Glutamatergic neuron (in vitro differentiated cells): ENCODE results near the gene STBD1. TPM values are rescaled to one million over a fixed set of nuclear protein-coding genes. Genes with fewer than 3 reads are reported as not detected.
"Not testable (repeated sequence)": the region's sequence is repeated elsewhere in the genome, so short reads cannot be mapped to it uniquely, and the experiment has no call there.

Experiments
- DNase-seq: peaks from one replicate; pipeline ENCODE4 v3.0.0; 2022
- H3K27ac Mint-ChIP-seq: one replicate; pipeline ENCODE4 v1.8.0; 2020; ENCODE audit warnings: mild to moderate bottlenecking, mixed read lengths, inconsistent platforms; ENCODE audit not compliant: unreplicated experiment
- H3K27me3 Mint-ChIP-seq: one replicate; pipeline ENCODE4 v1.8.0; 2020; ENCODE audit warnings: mild to moderate bottlenecking, moderate library complexity, mixed read lengths, inconsistent platforms; ENCODE audit not compliant: unreplicated experiment
- H3K36me3 Mint-ChIP-seq: one replicate; pipeline ENCODE4 v1.8.0; 2020; ENCODE audit warnings: mild to moderate bottlenecking, mixed read lengths, inconsistent platforms; ENCODE audit not compliant: unreplicated experiment
- H3K4me1 Mint-ChIP-seq: one replicate; pipeline ENCODE4 v1.8.0; 2020; ENCODE audit warnings: mild to moderate bottlenecking, low read depth, mixed read lengths, inconsistent platforms; ENCODE audit not compliant: unreplicated experiment
- H3K4me3 Mint-ChIP-seq: one replicate; pipeline ENCODE4 v1.8.0; 2020; ENCODE audit warnings: mild to moderate bottlenecking, mixed read lengths, inconsistent platforms; ENCODE audit not compliant: unreplicated experiment
- H3K9me3 Mint-ChIP-seq: one replicate; pipeline ENCODE4 v1.8.0; 2020; ENCODE audit warnings: mild to moderate bottlenecking, moderate library complexity, mixed read lengths, inconsistent platforms; ENCODE audit not compliant: unreplicated experiment
- total RNA-seq: library from RNA; stranded (reverse); fragmentation: NEBNext Ultra II Directional; extraction: Animal tissue kit (Norgen Biotek cat#: 25700); gene quantifications from one replicate; pipeline ENCODE4 v1.2.1, GENCODE V29; 2021; ENCODE audit not compliant: unreplicated experiment
- TF ChIP-seq, protein P1 (sequence below): fragments of 200-600 bp; sonication (generic); IDR thresholded peaks from one replicate; pipeline ENCODE4 v1.5.0; 2021; ENCODE audit not compliant: partially characterized antibody, unreplicated experiment

STBD1 gene
- total RNA-seq, 1 donor from 2014 or later = 15.9 TPM

DNA sequence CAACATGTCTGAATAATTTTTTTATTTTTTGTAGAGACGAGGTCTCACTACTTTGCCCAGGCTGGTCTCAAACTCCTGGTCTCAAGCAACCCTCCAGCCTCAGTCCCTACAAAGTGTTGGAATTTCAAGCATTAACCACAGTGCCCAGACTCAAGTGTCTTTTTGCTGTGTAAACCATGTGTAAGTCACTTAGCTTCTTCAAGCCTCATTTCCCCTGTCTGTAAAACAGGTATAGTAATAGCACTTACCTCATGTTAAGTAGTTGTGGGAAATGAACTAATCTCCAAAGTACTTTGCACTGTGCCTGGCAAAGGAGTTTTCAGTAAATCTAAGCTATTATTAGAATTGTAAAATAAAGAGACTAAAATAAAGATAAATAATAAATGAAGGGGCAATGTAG, 35.7 kb downstream of the STBD1 start:
- Mint-ChIP-seq H3K27ac (no peak overlapping the region), H3K36me3 (no peaks in the 10 kb centered on the region), H3K4me3 (no peak overlapping the region), H3K9me3 (no peaks in the 10 kb centered on the region), H3K27me3 (no peaks in the 10 kb centered on the region), H3K4me1 (no peaks in the 10 kb centered on the region)
- TF ChIP-seq, protein P1, sequence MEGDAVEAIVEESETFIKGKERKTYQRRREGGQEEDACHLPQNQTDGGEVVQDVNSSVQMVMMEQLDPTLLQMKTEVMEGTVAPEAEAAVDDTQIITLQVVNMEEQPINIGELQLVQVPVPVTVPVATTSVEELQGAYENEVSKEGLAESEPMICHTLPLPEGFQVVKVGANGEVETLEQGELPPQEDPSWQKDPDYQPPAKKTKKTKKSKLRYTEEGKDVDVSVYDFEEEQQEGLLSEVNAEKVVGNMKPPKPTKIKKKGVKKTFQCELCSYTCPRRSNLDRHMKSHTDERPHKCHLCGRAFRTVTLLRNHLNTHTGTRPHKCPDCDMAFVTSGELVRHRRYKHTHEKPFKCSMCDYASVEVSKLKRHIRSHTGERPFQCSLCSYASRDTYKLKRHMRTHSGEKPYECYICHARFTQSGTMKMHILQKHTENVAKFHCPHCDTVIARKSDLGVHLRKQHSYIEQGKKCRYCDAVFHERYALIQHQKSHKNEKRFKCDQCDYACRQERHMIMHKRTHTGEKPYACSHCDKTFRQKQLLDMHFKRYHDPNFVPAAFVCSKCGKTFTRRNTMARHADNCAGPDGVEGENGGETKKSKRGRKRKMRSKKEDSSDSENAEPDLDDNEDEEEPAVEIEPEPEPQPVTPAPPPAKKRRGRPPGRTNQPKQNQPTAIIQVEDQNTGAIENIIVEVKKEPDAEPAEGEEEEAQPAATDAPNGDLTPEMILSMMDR = no peak
- no peak for DNase-seq

DNA sequence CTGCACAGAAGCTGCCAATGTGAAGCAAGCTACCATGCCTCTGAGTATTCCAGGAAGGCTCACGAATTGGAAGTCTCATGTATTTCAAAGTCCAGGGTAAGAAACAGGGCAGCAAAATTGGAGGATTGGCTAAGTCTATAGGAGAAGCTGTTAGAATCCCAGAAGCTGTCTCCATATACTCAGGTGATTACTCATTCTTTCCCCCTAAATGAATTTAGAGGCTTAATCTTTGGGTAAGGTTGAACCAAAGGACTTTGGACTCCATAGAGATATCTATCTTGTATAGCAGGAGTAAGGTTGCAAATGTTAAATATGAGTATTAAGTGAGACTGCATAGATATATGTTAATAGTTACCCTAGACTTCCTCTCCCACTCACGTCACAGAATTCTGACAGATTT, 36.3 kb downstream of the STBD1 start:
- Mint-ChIP-seq H3K36me3 (peaks cover 4% of the 10 kb centered on the region), H3K4me1 (no peaks in the 10 kb centered on the region), H3K9me3 (no peaks in the 10 kb centered on the region), H3K27me3 (peaks cover 2% of the 10 kb centered on the region), H3K4me3 (no peak overlapping the region), H3K27ac (no peak overlapping the region)
- DNase-seq = no peak
- TF ChIP-seq, protein P1 = no peak

DNA sequence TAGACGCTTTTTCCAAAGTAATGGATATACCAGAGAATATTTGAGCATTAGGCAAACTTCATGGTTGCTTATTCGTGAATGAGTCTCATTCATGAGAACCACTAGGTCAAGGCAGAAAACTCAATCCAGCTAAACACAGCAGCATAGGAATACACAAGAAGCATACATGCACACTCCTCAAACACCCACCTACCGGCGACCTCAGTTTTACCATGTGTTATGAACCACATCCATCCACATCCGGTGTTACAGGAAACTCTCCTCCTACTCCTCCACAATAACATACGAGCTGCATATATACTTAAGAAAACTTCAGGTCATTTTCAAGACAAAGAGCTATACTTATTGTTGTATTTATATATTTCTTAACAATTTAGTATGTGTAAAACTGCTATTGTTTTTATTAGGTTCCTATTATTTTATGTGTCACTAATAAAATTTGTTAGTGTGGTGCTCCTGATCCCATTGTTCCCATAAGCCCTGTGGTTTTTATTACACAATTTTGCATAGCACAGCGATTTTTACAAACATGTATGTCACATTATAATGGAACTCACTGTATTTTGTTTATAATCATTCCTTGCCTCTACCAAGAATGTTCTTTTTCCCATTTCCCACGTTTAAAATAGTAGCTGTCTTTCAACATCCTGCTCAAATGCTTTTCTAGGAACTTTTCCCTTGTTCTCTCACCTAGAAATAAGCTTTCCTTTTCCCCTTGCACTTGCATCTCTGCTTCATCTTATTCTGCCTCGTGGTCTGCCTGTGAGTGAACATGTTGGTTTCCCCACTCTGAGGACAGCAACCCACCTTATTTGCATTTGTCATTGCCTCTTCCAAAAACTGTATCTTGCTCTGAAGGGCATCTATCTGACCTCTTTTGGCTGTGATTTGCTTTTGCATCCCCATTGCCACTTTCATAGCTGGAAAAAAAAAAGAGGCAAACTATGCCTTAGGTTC, 48.3 kb downstream of the STBD1 start:
- no peak overlapping the region for H3K27ac Mint-ChIP-seq
- TF ChIP-seq, protein P1 = no peak

DNA sequence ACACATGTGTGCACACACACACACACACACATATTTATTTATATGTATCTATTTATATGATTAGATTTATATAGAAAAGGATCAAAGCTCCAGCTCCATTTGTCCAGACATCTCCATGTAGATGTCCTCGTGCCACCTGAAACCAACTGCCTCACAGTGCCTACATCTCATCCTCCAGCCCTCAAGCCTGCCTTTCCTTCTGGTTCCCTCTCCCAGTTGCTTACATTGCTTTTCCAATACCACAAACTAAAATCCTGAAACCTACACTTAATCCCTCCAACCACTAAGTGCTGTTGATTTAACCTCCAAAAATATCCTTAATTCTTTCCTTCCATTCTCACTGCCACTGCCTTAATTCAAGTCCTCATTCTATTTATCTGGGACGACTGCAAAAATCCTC, 51.4 kb downstream of the STBD1 start:
- TF ChIP-seq, protein P1 = no peak
- Mint-ChIP-seq H3K36me3 (peaks cover 32% of the 10 kb centered on the region), H3K27me3 (peaks cover 4% of the 10 kb centered on the region)

More for the DNA sequence above, 48.3 kb downstream of the STBD1 start:
- peaks cover 2% of the 10 kb centered on the region for H3K9me3 Mint-ChIP-seq
- DNase-seq = no peak
- H3K36me3 Mint-ChIP-seq = peaks cover 23% of the 10 kb centered on the region
- peaks cover 4% of the 10 kb centered on the region for H3K27me3 Mint-ChIP-seq
- no peaks in the 10 kb centered on the region for H3K4me1 Mint-ChIP-seq
- no peak overlapping the region for H3K4me3 Mint-ChIP-seq

DNA sequence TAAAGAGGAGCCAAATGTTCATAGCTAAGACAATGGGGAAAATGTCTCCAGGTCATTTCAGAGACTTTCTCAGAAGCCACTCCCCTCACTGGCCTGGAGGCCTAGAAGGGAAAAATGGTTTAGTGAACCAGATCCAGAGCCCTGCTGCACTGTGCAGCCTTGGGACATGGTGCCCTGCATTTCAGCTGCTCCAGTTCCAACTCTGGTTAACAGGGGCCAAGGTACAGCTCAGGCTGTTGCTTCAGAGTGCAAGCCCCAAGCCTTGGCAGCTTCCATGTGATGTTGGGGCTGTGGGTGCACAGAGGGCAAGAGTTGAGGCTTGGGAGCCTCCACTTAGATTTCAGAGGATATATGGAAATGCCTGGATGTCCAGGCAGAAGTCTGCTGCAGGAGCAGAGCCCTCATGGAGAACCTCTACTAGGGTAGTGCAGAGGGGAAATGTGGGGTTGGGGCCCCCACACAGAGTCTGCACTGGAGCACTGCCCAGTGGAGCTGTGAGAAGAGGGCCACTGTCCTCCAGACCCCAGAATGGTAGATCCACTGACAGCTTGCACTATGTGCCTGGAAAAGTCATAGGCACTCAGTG, 53.4 kb downstream of the STBD1 start:
- DNase-seq, H3K27me3 Mint-ChIP-seq, H3K9me3 Mint-ChIP-seq, H3K4me3 Mint-ChIP-seq, H3K27ac Mint-ChIP-seq, H3K4me1 Mint-ChIP-seq: not testable (repeated sequence)
- peaks cover 32% of the 10 kb centered on the region for H3K36me3 Mint-ChIP-seq

More for the DNA sequence above, 51.4 kb downstream of the STBD1 start:
- H3K9me3 Mint-ChIP-seq = peaks cover 2% of the 10 kb centered on the region
- H3K4me1 Mint-ChIP-seq = no peaks in the 10 kb centered on the region
- no peak overlapping the region for H3K4me3 Mint-ChIP-seq
- H3K27ac Mint-ChIP-seq = no peak overlapping the region
- DNase-seq = no peak

Other genes with a start within 250 kb of the STBD1 start
- gene ART3, start 232.0 kb upstream of the STBD1 start, total RNA-seq = not detected
- gene NUP54, start 158.3 kb upstream of the STBD1 start, total RNA-seq = 43.4 TPM
- gene SCARB2, start 92.9 kb upstream of the STBD1 start, total RNA-seq = 330 TPM
- gene FAM47E, start 55.0 kb upstream of the STBD1 start, total RNA-seq = 2.9 TPM
- not detected for gene CCDC158, start 114.4 kb downstream of the STBD1 start, total RNA-seq
- gene SHROOM3, start 128.5 kb downstream of the STBD1 start, total RNA-seq = 1.9 TPM